ENCODE measurements around the gene SRRT.

SRRT gene, protein sequence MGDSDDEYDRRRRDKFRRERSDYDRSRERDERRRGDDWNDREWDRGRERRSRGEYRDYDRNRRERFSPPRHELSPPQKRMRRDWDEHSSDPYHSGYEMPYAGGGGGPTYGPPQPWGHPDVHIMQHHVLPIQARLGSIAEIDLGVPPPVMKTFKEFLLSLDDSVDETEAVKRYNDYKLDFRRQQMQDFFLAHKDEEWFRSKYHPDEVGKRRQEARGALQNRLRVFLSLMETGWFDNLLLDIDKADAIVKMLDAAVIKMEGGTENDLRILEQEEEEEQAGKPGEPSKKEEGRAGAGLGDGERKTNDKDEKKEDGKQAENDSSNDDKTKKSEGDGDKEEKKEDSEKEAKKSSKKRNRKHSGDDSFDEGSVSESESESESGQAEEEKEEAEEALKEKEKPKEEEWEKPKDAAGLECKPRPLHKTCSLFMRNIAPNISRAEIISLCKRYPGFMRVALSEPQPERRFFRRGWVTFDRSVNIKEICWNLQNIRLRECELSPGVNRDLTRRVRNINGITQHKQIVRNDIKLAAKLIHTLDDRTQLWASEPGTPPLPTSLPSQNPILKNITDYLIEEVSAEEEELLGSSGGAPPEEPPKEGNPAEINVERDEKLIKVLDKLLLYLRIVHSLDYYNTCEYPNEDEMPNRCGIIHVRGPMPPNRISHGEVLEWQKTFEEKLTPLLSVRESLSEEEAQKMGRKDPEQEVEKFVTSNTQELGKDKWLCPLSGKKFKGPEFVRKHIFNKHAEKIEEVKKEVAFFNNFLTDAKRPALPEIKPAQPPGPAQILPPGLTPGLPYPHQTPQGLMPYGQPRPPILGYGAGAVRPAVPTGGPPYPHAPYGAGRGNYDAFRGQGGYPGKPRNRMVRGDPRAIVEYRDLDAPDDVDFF

DNA sequence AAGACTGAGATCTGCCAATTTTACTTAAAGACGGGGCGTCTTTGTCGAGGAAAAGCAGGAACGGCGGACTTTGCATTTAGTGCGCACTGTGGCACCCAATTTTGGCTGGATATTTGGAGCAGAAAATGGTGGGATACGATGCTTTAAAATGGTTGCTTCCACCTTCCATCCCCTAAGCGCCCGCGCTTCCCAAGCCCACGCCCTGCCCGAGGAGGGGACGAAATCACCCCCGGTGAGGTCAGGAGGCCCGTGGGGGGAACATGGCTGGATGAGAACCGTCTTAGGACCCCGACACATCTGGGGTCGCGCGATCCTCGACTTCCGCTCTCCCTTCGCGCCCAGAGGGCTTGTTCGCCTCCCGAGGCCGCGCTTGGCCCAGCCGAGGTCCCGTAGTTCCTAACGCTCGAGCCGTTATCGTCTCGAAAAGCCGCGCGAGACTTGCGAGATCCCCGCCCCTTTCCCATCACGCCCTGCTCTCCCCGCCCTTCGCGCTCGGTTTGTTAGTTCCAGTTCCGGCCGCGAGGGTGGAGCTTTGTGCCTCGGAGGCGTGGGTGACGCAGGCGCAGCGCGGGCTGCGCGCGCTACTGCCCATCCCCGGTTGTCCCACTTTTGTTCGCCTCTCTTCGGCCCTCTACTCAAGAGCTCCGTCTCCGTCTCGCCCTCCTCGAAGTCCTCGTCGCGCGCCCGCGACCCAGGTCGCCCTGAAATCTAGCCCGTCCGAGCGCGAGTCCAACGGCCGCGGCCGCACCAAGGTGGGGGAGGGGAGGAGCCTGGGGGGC lies at the start of gene SRRT:
SRRT (plus strand) TSS at position 527 of the 779 bp plus-strand sequence. CDS start 488 bp downstream, outside the sequence.
- DNase-seq (ENCODE audit: low spot score) = peak; percentile 99
- TF ChIP-seq, protein P1, sequence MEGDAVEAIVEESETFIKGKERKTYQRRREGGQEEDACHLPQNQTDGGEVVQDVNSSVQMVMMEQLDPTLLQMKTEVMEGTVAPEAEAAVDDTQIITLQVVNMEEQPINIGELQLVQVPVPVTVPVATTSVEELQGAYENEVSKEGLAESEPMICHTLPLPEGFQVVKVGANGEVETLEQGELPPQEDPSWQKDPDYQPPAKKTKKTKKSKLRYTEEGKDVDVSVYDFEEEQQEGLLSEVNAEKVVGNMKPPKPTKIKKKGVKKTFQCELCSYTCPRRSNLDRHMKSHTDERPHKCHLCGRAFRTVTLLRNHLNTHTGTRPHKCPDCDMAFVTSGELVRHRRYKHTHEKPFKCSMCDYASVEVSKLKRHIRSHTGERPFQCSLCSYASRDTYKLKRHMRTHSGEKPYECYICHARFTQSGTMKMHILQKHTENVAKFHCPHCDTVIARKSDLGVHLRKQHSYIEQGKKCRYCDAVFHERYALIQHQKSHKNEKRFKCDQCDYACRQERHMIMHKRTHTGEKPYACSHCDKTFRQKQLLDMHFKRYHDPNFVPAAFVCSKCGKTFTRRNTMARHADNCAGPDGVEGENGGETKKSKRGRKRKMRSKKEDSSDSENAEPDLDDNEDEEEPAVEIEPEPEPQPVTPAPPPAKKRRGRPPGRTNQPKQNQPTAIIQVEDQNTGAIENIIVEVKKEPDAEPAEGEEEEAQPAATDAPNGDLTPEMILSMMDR (IDR thresholded peaks at IDR 0.05; ENCODE audit: extremely low read depth, missing control alignments) = no peak

DNA sequence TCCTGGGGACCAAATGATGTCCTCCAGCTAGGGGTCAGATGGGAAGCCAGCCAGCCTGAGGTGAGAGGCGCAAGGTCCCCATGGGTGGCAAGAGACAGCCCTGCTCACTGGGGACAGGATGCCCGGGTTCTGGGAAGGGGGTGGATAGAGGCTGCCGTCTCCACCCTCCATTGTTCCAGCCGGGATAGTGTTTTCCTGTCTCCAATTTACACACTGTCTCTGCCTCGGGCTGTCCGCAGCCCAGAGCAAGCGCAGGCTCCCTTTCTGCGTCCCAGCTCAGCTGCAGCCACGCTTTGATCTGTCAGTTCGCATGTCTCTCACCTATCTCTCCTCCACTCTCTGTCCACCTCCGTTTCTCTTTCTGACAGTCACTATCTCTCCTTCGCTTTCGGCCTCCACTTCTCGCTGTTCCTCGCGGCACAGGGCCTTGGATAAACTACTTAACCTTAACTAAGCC lies 49.7 kb upstream of the SRRT start:
- DNase-seq (ENCODE audit: low spot score) = no peak
- TF ChIP-seq, protein P1 (IDR thresholded peaks at IDR 0.05; ENCODE audit: extremely low read depth, missing control alignments) = no peak

DNA sequence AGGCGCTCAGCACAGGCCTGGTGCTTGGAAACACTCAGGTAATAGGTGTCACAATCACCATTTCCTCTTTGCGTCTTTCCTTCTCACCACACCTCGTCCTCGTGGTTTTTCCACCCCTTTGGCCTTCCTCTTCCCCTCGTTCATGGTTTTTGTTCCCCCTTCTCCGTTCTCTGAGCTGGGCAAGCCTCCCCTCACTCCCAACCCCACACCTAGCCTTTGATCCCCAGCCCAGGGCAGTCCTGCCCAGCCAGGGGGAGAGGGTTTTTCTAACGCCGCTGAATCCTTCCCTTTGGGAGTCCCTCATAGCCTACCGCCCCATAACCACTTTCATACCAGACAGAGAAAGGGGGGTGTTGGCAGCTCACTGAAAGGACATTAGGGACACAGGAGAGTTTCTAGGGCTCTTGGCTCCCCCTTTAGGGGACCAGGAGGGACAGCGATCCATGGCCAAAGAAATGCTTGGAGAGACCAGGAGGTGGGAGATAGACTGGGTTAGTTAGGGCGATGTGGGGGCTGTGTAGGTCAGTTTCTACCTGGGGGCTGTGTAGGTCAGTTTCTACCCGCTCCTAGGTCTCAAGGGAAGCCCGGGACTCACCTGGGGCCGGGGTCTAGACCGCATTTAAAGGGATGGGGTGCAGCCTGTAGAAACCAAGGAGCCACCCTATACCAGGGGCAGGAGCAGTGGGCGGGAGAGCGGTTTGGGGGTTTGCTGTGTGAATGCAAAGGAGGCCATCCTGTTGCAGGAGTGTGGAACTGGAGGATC lies 49.0 kb upstream of the SRRT start:
- TF ChIP-seq, protein P1 (IDR thresholded peaks at IDR 0.05; ENCODE audit: extremely low read depth, missing control alignments) = no peak
- peak; percentile 38 for DNase-seq (ENCODE audit: low spot score)

DNA sequence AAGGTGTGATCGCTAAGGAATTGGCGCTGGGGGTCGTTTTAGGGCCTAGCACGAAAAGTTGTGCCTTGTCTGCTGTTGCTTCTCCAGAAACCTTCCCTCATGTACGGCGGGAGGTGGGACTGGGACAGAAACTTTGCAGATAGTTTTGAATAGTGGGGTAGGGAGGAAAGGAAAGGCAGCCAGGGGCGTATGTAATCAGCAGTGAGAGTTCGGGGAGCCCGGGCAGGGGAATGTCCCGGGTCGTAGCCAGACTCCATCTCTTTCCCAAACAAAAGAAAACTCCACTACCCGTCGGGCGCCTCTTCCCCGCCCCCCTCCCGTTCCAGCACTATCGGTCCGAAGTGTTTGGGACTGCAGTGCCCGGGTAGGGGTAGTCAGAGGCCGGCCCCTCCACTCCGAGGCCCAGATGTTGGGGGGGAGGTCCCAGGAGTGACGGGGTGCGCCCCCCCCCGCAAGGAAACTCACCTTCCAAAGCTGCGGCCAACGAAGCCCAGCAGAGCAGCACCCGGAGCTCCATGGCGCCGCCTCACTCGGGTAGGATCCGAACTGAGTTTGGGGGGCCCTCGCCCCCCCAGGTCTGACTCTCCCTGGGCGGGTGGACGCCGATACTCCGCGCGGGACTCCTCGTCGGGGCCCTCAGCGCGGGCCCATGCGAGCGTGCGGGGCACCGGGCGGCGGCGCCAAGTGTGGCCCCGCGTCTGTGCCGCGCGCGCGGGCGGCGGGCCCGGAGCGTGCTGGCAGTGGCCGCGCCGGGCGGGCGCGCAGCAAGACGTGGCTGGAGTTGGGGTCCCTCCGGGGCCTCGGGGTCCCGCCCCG lies 48.2 kb upstream of the SRRT start:
- DNase-seq (ENCODE audit: low spot score) = peak; percentile 24

DNA sequence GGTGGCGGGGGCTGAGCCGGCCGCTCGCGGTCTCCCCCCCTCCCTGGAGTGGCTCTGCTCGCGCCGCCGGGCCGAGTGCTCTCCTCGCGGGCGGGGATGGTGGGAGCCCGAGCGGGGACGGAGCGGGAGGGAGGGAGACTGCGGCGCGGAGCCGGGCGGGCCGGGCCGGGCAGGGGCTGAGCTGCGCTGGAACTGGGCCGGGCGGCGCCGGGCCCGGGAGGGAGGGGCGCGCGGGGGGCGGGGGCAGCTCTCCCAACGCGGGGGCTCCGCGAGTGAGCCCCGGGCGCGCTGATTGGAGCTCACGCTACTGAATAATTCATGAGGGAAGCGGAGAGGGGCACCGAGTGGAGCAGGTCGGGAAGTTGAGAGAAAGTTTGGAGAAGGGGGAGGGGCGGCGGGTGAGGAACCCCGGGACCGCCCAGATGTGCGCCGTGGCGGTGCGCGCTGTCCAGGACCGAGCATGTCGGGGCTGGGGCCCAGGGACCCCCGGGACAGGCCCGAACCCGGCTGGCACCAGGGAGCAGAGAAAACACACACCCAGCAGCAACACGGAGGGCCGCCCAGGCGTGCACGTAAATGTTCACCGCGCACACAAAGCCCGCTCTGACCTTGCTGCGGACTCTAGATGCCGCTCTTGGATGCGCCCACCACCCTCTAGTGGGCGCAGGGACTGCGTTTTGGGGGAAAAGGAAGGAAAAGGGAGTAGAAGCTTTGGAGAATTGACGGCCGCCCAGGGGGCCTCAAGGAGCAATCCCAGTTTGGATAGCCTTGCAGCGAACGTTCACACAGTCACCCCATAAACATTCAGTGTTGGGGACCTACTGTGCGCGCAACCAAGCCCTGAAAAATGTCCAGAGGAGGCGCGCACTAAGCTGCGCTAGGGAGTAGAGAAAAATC lies 47.3 kb upstream of the SRRT start, which contains the start of gene EPHB4:
EPHB4 (minus strand) TSS at position 194 of the 897 bp plus-strand sequence. CDS start 493 bp downstream, outside the sequence.
- TF ChIP-seq, protein P1 (IDR thresholded peaks at IDR 0.05; ENCODE audit: extremely low read depth, missing control alignments) = no peak
- DNase-seq (ENCODE audit: low spot score) = peak; percentile 41

More for the DNA sequence above, 48.2 kb upstream of the SRRT start:
- TF ChIP-seq, protein P1 (IDR thresholded peaks at IDR 0.05; ENCODE audit: extremely low read depth, missing control alignments) = no peak

Measured in GM20000 (cell line).